H9 (cell line): ENCODE data around the gene CAND2. TPM values are rescaled to one million over a fixed set of nuclear protein-coding genes. Genes with fewer than 3 reads are reported as not detected.

Experiments used
- DNase-seq: peaks from one replicate; pipeline ENCODE4 v3.0.0-alpha.2; 2017
- H2AFZ ChIP-seq: one replicate; pipeline ENCODE4 v1.6.1; 2013; ENCODE audit warnings: mild to moderate bottlenecking, low read length, control low read depth, moderate library complexity
- H2AK5ac ChIP-seq: 2 replicates; pipeline ENCODE4 v1.6.1; 2013; ENCODE audit warnings: low read length, control low read depth, mixed read lengths; ENCODE audit not compliant: insufficient read length
- H2BK120ac ChIP-seq: one replicate; pipeline ENCODE4 v1.6.1; 2013; ENCODE audit warnings: low read depth, mild to moderate bottlenecking, low read length, control low read depth, inconsistent platforms; ENCODE audit not compliant: poor library complexity, severe bottlenecking
- H2BK12ac ChIP-seq: 2 replicates; pipeline ENCODE4 v1.6.1; 2013; ENCODE audit warnings: low read length, control low read depth, mixed read lengths, low read depth; ENCODE audit not compliant: insufficient read length
- H2BK15ac ChIP-seq: 2 replicates; pipeline ENCODE4 v1.6.1; 2013; ENCODE audit warnings: low read depth, low read length, control low read depth
- H2BK20ac ChIP-seq: one replicate; pipeline ENCODE4 v1.6.1; 2013; ENCODE audit warnings: low read depth, mild to moderate bottlenecking, low read length, control low read depth, inconsistent platforms; ENCODE audit not compliant: poor library complexity, severe bottlenecking
- H2BK5ac ChIP-seq: 2 replicates; pipeline ENCODE4 v1.6.1; 2013; ENCODE audit warnings: low read length, control low read depth, mixed read lengths; ENCODE audit not compliant: insufficient read length
- H3K14ac ChIP-seq: 2 replicates; pipeline ENCODE4 v1.6.1; 2013; ENCODE audit warnings: low read length, control low read depth; ENCODE audit not compliant: insufficient read depth
- H3K18ac ChIP-seq: 2 replicates; pipeline ENCODE4 v1.6.1; 2013; ENCODE audit warnings: low read depth, mild to moderate bottlenecking, mixed read lengths, low read length, control low read depth; ENCODE audit not compliant: insufficient read length
- H3K23ac ChIP-seq: 2 replicates; pipeline ENCODE4 v1.6.1; 2013; ENCODE audit warnings: low read length, control low read depth, mixed read lengths, low read depth; ENCODE audit not compliant: insufficient read length
- H3K23me2 ChIP-seq: 2 replicates; pipeline ENCODE4 v1.6.1; 2013; ENCODE audit warnings: low read depth, mild to moderate bottlenecking, mixed read lengths, low read length, control low read depth; ENCODE audit not compliant: insufficient read length, poor library complexity, severe bottlenecking
- H3K27ac ChIP-seq: 2 replicates; pipeline ENCODE4 v1.5.1; 2013; ENCODE audit warnings: low read length, control low read depth, mixed read lengths, low read depth; ENCODE audit not compliant: insufficient read length
- H3K27me3 ChIP-seq: 2 replicates; pipeline ENCODE4 v1.6.1; 2013; ENCODE audit warnings: low read length, control low read depth, inconsistent platforms; ENCODE audit not compliant: insufficient read depth
- H3K4ac ChIP-seq: 2 replicates; pipeline ENCODE4 v1.6.1; 2013; ENCODE audit warnings: low read depth, mild to moderate bottlenecking, control low read depth, inconsistent platforms, low read length, moderate library complexity
- H3K4me1 ChIP-seq: 2 replicates; pipeline ENCODE4 v1.6.1; 2013; ENCODE audit warnings: low read length, control low read depth, inconsistent platforms; ENCODE audit not compliant: insufficient read depth
- H3K4me2 ChIP-seq: 2 replicates; pipeline ENCODE4 v1.6.1; 2013; ENCODE audit warnings: low read length, control low read depth, mixed read lengths; ENCODE audit not compliant: insufficient read length, insufficient read depth
- H3K56ac ChIP-seq: 2 replicates; pipeline ENCODE4 v1.6.1; 2013; ENCODE audit warnings: low read depth, mild to moderate bottlenecking, mixed read lengths, low read length, control low read depth; ENCODE audit not compliant: insufficient read length
- H3K79me1 ChIP-seq: 2 replicates; pipeline ENCODE4 v1.6.1; 2013; ENCODE audit warnings: low read depth, mild to moderate bottlenecking, moderate library complexity, low read length, control low read depth, inconsistent platforms; ENCODE audit not compliant: insufficient read depth, poor library complexity, severe bottlenecking
- H3K79me2 ChIP-seq: 2 replicates; pipeline ENCODE4 v1.6.1; 2013; ENCODE audit warnings: low read length, control low read depth, inconsistent platforms; ENCODE audit not compliant: insufficient read depth
- H3K9ac ChIP-seq: 2 replicates; pipeline ENCODE4 v1.6.1; 2013; ENCODE audit warnings: low read length, control low read depth, mixed read lengths; ENCODE audit not compliant: insufficient read length; ENCODE audit errors: extremely low read depth
- H3K9me3 ChIP-seq: one replicate; pipeline ENCODE4 v1.6.1; 2013; ENCODE audit warnings: low read depth, low read length, inconsistent platforms; ENCODE audit not compliant: control insufficient read depth
- H3T11ph ChIP-seq: one replicate; pipeline ENCODE4 v1.6.1; 2013; ENCODE audit warnings: mild to moderate bottlenecking, low read length, control low read depth, inconsistent platforms
- H4K20me1 ChIP-seq: one replicate; pipeline ENCODE4 v1.6.1; 2013; ENCODE audit not compliant: control insufficient read depth, insufficient read length, insufficient read depth
- H4K5ac ChIP-seq: 2 replicates; pipeline ENCODE4 v1.6.1; 2013; ENCODE audit warnings: low read depth, mild to moderate bottlenecking, mixed read lengths, low read length, control low read depth; ENCODE audit not compliant: insufficient read length
- H4K8ac ChIP-seq: replicated peaks from 2 replicates; pipeline ENCODE4 v1.6.1; 2013; ENCODE audit warnings: low read length, control low read depth, mixed read lengths, low read depth; ENCODE audit not compliant: insufficient read length
- H4K91ac ChIP-seq: 2 replicates; pipeline ENCODE4 v1.6.1; 2013; ENCODE audit warnings: low read depth, mild to moderate bottlenecking, moderate library complexity, mixed read lengths, low read length, control low read depth; ENCODE audit not compliant: insufficient read length
- H3K27ac Mint-ChIP-seq, 3 experiments: 2 replicates in 2 of 3; 3 replicates in 1 of 3; pipeline ENCODE4 v1.8.0; 2020 to 2021; ENCODE audit warnings: mixed read lengths in 3 of 3, mild to moderate bottlenecking in 1 of 3, moderate library complexity in 1 of 3
- H3K27me3 Mint-ChIP-seq: 2 replicates; pipeline ENCODE4 v1.8.0; 2021; ENCODE audit warnings: low read depth, mild to moderate bottlenecking, moderate library complexity, mixed read lengths
- H3K36me3 Mint-ChIP-seq, 3 experiments: 2 replicates in 2 of 3; 3 replicates in 1 of 3; pipeline ENCODE4 v1.8.0; 2020 to 2021; ENCODE audit warnings: low read depth in 3 of 3, mixed read lengths in 3 of 3; ENCODE audit not compliant: insufficient read depth in 1 of 3
- H3K4me1 Mint-ChIP-seq, 2 experiments: 2 replicates each; pipeline ENCODE4 v1.8.0; 2020; ENCODE audit warnings: mixed read lengths in 2 of 2
- H3K4me3 Mint-ChIP-seq, 2 experiments: 2 replicates in 1 of 2; 3 replicates in 1 of 2; pipeline ENCODE4 v1.8.0; 2020 to 2021; ENCODE audit warnings: mild to moderate bottlenecking in 2 of 2, mixed read lengths in 2 of 2, moderate library complexity in 1 of 2
- H3K9me3 Mint-ChIP-seq, 2 experiments: 2 replicates in 1 of 2; 3 replicates in 1 of 2; pipeline ENCODE4 v1.8.0; 2020; ENCODE audit warnings: mild to moderate bottlenecking in 2 of 2, mixed read lengths in 2 of 2, moderate library complexity in 1 of 2
- CTCF ChIP-seq: fragments of 200-600 bp; sonication (generic); conservative IDR thresholded peaks from 3 replicates; pipeline ENCODE4 v1.8.0; 2021; ENCODE audit warnings: antibody characterized with exemption, mild to moderate bottlenecking
- WGBS: extraction: QIAGEN DNeasy Blood & Tissue Kit; methylation state at CpG from one replicate; pipeline ENCODE4 v1.1.7; 2013; ENCODE audit warnings: missing lambda C conversion rate, low lambda C conversion rate, mixed read lengths; ENCODE audit not compliant: insufficient read length; ENCODE audit errors: extremely low coverage; 5-methylcytosine and 5-hydroxymethylcytosine counted together
- total RNA-seq: library from RNA; stranded (reverse); gene quantifications from 2 replicates; pipeline ENCODE4 v1.2.1, GENCODE V29; 2021

Gene CAND2
- total RNA-seq, 1 experiment from 2014 or later: 10.7 TPM

DNA sequence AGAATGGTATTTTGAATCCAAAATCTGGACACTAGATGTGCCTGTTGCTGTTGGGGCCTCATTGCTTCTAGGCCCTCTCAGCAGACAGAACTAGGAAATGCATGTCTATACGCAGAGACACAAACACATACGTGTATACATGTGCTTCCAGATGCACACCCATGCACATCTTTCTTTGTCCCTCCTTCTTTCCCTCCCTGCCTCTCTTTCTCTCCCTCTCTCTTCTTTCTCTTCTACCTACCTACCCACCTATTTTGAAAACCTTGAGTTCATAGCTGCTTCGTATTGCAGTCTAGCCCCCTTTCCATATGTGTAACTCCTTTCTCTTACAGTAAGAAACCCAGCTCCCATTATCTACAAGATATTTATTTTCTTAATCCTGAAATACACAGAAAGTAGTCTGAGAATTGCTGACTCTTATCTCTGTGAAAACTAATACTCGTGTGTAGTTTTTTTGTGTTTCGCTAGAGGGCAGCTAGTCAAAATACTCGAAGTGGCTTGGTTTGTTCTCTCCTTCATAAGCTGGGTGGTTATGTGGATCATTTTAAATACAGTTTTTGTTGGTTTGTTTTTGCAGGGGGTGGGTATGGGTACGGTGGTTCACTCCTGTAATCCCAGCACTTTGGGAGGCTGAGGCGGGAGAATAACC, 26.4 kb downstream of the CAND2 start:
- Histone ChIP-seq H2BK15ac (no peak overlapping the region), H3K23me2 (no peaks in the 10 kb centered on the region), H2AK5ac (no peak overlapping the region), H3K27ac (no peak overlapping the region), H3K9me3 (no peaks in the 10 kb centered on the region), H4K20me1 (no peaks in the 10 kb centered on the region), H3K56ac (no peak overlapping the region), H3K79me1 (no peaks in the 10 kb centered on the region), H3K79me2 (no peaks in the 10 kb centered on the region), H2BK5ac (no peak overlapping the region), H3K4ac (no peak overlapping the region), H3K4me2 (no peak overlapping the region), H2AFZ (no peak overlapping the region), H3K14ac (no peak overlapping the region), H3K4me1 (no peaks in the 10 kb centered on the region), H4K8ac (no peak overlapping the region), H4K91ac (no peak overlapping the region), H3K9ac (no peak overlapping the region), H2BK20ac (no peak overlapping the region), H3K27me3 (no peaks in the 10 kb centered on the region), H2BK12ac (no peak overlapping the region), H3K18ac (no peak overlapping the region), H3T11ph (no peak overlapping the region), H3K23ac (no peak overlapping the region), H2BK120ac (no peak overlapping the region), H4K5ac (no peak overlapping the region)
- peak overlapping the region in 1 of 3 experiments; percentile 72; a peak in 2 of 7 replicates for H3K27ac Mint-ChIP-seq
- H3K9me3 Mint-ChIP-seq: no peaks in the 10 kb centered on the region
- peaks cover 0 to 3% (median 0%) of the 10 kb centered on the region in 3 experiments; a peak in 5 of 7 replicates for H3K36me3 Mint-ChIP-seq
- no CpG with 5 or more reads among the region's 8 CpGs for whole genome bisulfite sequencing
- DNase-seq: no peak
- peaks cover 7 to 9% of the 10 kb centered on the region in 2 experiments; a peak in 3 of 4 replicates for H3K4me1 Mint-ChIP-seq
- no peak overlapping the region for H3K4me3 Mint-ChIP-seq
- H3K27me3 Mint-ChIP-seq: no peaks in the 10 kb centered on the region; the same call in 1 of the 2 replicates
- peak; percentile 53 for TF ChIP-seq CTCF
